Amniotic epithelial cell (primary cell): ENCODE results near the gene SSBP2.

Source experiments
- DNase-seq: peaks from one replicate; pipeline ENCODE4 v3.0.0-alpha.2; 2010; ENCODE audit warnings: low read depth

The SSBP2 gene

GRCh38 chr5:81766611-81767010 is 15.7 kb upstream of the SSBP2 start:
- no peak for DNase-seq

- DNase-seq, result no peak
Observed at GRCh38 chr5:81763294-81763928, 12.5 kb upstream of the SSBP2 start.

GRCh38 chr5:81762853-81763252 is 12.0 kb upstream of the SSBP2 start:
- DNase-seq, result no peak

GRCh38 chr5:81762401-81762800 is 11.5 kb upstream of the SSBP2 start:
- DNase-seq, result no peak

GRCh38 chr5:81761970-81762369 is 11.1 kb upstream of the SSBP2 start:
- no peak for DNase-seq

GRCh38 chr5:81761270-81761669 is 10.4 kb upstream of the SSBP2 start:
- DNase-seq, result no peak

- DNase-seq, result no peak
Observed at GRCh38 chr5:81760521-81760920, 9.6 kb upstream of the SSBP2 start.

- DNase-seq, result no peak
Observed at GRCh38 chr5:81759632-81760005, 8.7 kb upstream of the SSBP2 start.

- no peak for DNase-seq
Observed at GRCh38 chr5:81757404-81757803, 6.5 kb upstream of the SSBP2 start.

- no peak for DNase-seq
Observed at GRCh38 chr5:81756016-81756415, 5.1 kb upstream of the SSBP2 start.

- DNase-seq, result peak; percentile 94
Observed at GRCh38 chr5:81755320-81755719, 4.4 kb upstream of the SSBP2 start.

- DNase-seq, result no peak
Observed at GRCh38 chr5:81754621-81755020, 3.7 kb upstream of the SSBP2 start.

GRCh38 chr5:81753429-81753828 is 2.5 kb upstream of the SSBP2 start:
- no peak for DNase-seq

- DNase-seq, result no peak
Observed at GRCh38 chr5:81752644-81752963, 1.7 kb upstream of the SSBP2 start.

- peak; percentile 26 for DNase-seq
Observed at GRCh38 chr5:81751836-81752643, 1.1 kb upstream of the SSBP2 start.

- DNase-seq, result no peak
Observed at GRCh38 chr5:81750308-81751008, 439 bp downstream of the SSBP2 start.

GRCh38 chr5:81749561-81750307 is 1.2 kb downstream of the SSBP2 start:
- peak; percentile 18 for DNase-seq

- DNase-seq, result no peak
Observed at GRCh38 chr5:81749192-81749560, 1.7 kb downstream of the SSBP2 start.

- no peak for DNase-seq
Observed at GRCh38 chr5:81748556-81748955, 2.3 kb downstream of the SSBP2 start.

- no peak for DNase-seq
Observed at GRCh38 chr5:81747030-81747429, 3.9 kb downstream of the SSBP2 start.

GRCh38 chr5:81740758-81741157 is 10.1 kb downstream of the SSBP2 start:
- DNase-seq, result no peak

GRCh38 chr5:81739291-81739690 is 11.6 kb downstream of the SSBP2 start:
- DNase-seq, result no peak

- DNase-seq, result no peak
Observed at GRCh38 chr5:81729276-81729675, 21.6 kb downstream of the SSBP2 start.
